ENCODE data around the gene TTLL11.

- TF ChIP-seq EZH2 (IDR thresholded peaks at IDR 0.05; ENCODE audit: insufficient read depth, poor library complexity, severe bottlenecking) (no peak), EZH2phosphoT487 (IDR thresholded peaks at IDR 0.05; ENCODE audit: insufficient read depth, low read depth) (no peak)
Observed at GRCh38 chr9:122084026-122084675, 9.0 kb downstream of the TTLL11 start.
